ENCODE results near the gene CBLB. TPM values are rescaled to one million over a fixed set of nuclear protein-coding genes. Genes with fewer than 3 reads are reported as not detected.

CBLB gene
- total RNA-seq, 5 donors from 2014 or later (not counting 1 experiment from before 2014, with no cell fraction given) = 81.3 to 120 (median 99.6) TPM

- ATAC-seq (replicated peaks in 1 of 4) (peak in 1 of 4 experiments; percentile 26), DNase-seq (peak in 1 of 35 experiments; percentile 2)
- H3K36me3 Mint-ChIP-seq = no peaks in the 10 kb centered on the region
- Histone ChIP-seq H3K36me3 (ENCODE audit: control insufficient read depth in 2 of 2, extremely low read depth in 1 of 2, insufficient read depth in 1 of 2, low read length in 1 of 2) (no peaks in the 10 kb centered on the region), H3K4me1 (ENCODE audit: control insufficient read depth in 1 of 2, extremely low read depth in 1 of 2, insufficient read depth in 2 of 2, low read length in 2 of 2) (peaks cover 0 to 11% of the 10 kb centered on the region in 2 experiments), H3K27ac (ENCODE audit: low read length) (no peak overlapping the region), H3K4me3 (ENCODE audit: control insufficient read depth in 1 of 2, extremely low read depth in 1 of 2, low read length in 1 of 2) (no peak overlapping the region), H3K27me3 (replicated peaks in 1 of 2; ENCODE audit: control insufficient read depth in 2 of 2, extremely low read depth in 1 of 2, insufficient read depth in 2 of 2, low read length in 1 of 2) (no peaks in the 10 kb centered on the region), H3K9me3 (no peaks in the 10 kb centered on the region)
- CTCF ChIA-PET = interaction anchor here in 1 of 2 donors (0.6 kb wide), 1 partner anchor 1459 kb away, joined by 4 read pairs; no protein-coding TSS in a partner anchor
- H3K9me3 Mint-ChIP-seq = peaks cover 0 to 4% (median 4%) of the 10 kb centered on the region in 3 donors
- POLR2A ChIA-PET = interaction anchor here in 1 of 2 donors (0.6 to 1.2 kb wide), 2 partner anchors 17 to 187 kb away, joined by 3 read pairs; no protein-coding TSS in a partner anchor
- peaks cover 0 to 11% (median 6%) of the 10 kb centered on the region in 3 donors for H3K4me1 Mint-ChIP-seq
- WGBS (ENCODE audit: insufficient coverage) = 0% methylated on average over 1 of the region's 3 CpGs
- no peak overlapping the region for H3K4me3 Mint-ChIP-seq
- H3K27me3 Mint-ChIP-seq = no peaks in the 10 kb centered on the region
- no peak overlapping the region for H3K27ac Mint-ChIP-seq
These were observed 39.0 kb upstream of the CBLB start for GRCh38 chr3:105907777-105908176.

DNA sequence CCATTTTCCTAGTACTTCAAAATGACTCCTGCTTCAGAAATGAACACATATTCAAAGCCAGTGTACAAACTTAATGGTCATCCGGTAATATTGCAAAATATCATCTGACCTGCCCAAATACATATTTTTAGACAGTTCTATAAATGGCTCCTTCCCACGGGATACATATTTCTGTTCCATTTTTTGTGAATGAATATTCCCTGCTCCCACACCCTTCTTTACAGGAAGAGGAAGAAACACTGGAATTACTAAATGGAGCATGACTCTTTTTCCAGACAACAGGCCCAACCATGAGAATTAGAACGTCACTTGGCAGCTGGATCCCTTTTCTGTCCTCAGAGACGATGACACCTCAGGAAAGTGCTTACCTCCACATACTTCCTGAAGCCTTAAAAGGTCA lies 38.0 kb upstream of the CBLB start:
- CTCF ChIA-PET = no interaction called here

DNA sequence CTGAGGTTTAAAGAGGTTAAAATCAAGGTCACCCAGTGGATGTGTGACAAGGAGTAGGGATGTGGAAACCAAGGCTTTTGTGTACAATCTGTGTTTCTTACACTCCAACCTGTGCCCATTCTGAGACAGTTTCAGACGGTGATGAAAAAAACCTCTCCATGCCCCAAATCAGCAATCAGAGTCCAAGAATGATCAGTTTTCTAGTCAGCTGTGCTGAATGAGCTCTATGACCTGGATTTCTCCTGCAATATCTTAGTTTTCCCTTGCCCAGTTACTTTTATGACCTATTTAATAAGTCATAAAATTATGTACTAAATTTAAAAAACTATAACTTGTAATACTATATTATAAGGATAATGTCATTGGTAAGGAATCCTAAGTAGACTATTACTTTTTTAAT lies 37.5 kb upstream of the CBLB start:
- Mint-ChIP-seq H3K9me3 (peaks cover 0 to 4% (median 4%) of the 10 kb centered on the region in 3 donors), H3K27ac (no peak overlapping the region), H3K4me1 (peaks cover 0 to 11% (median 6%) of the 10 kb centered on the region in 3 donors), H3K4me3 (no peak overlapping the region), H3K36me3 (no peaks in the 10 kb centered on the region), H3K27me3 (no peaks in the 10 kb centered on the region)
- no CpG with 5 or more reads among the region's 1 CpG for WGBS (ENCODE audit: insufficient coverage)
- H3K9me3 ChIP-seq = no peaks in the 10 kb centered on the region
- H3K36me3 ChIP-seq (ENCODE audit: control insufficient read depth in 2 of 2, extremely low read depth in 1 of 2, insufficient read depth in 1 of 2, low read length in 1 of 2) = no peaks in the 10 kb centered on the region
- no peak overlapping the region for H3K27ac ChIP-seq (ENCODE audit: low read length)
- POLR2A ChIA-PET = no interaction called here
- ATAC-seq (replicated peaks in 1 of 4) (no peak), DNase-seq (no peak)
- peaks cover 0 to 11% of the 10 kb centered on the region in 2 experiments for H3K4me1 ChIP-seq (ENCODE audit: control insufficient read depth in 1 of 2, extremely low read depth in 1 of 2, insufficient read depth in 2 of 2, low read length in 2 of 2)
- CTCF ChIA-PET = no interaction called here
- no peaks in the 10 kb centered on the region for H3K27me3 ChIP-seq (replicated peaks in 1 of 2; ENCODE audit: control insufficient read depth in 2 of 2, extremely low read depth in 1 of 2, insufficient read depth in 2 of 2, low read length in 1 of 2)
- H3K4me3 ChIP-seq (ENCODE audit: control insufficient read depth in 1 of 2, extremely low read depth in 1 of 2, low read length in 1 of 2) = no peak overlapping the region

More for the DNA sequence above, 38.0 kb upstream of the CBLB start:
- Histone ChIP-seq H3K9me3 (no peaks in the 10 kb centered on the region), H3K27ac (ENCODE audit: low read length) (no peak overlapping the region), H3K4me1 (ENCODE audit: control insufficient read depth in 1 of 2, extremely low read depth in 1 of 2, insufficient read depth in 2 of 2, low read length in 2 of 2) (peaks cover 0 to 11% of the 10 kb centered on the region in 2 experiments), H3K4me3 (ENCODE audit: control insufficient read depth in 1 of 2, extremely low read depth in 1 of 2, low read length in 1 of 2) (no peak overlapping the region), H3K27me3 (replicated peaks in 1 of 2; ENCODE audit: control insufficient read depth in 2 of 2, extremely low read depth in 1 of 2, insufficient read depth in 2 of 2, low read length in 1 of 2) (no peaks in the 10 kb centered on the region), H3K36me3 (ENCODE audit: control insufficient read depth in 2 of 2, extremely low read depth in 1 of 2, insufficient read depth in 1 of 2, low read length in 1 of 2) (no peaks in the 10 kb centered on the region)
- 70% methylated on average over 2 of the region's 4 CpGs for whole genome bisulfite sequencing (ENCODE audit: insufficient coverage)
- ATAC-seq (replicated peaks in 1 of 4) (no peak), DNase-seq (no peak)
- no peaks in the 10 kb centered on the region for H3K36me3 Mint-ChIP-seq
- H3K27me3 Mint-ChIP-seq = no peaks in the 10 kb centered on the region
- H3K4me3 Mint-ChIP-seq = no peak overlapping the region
- peaks cover 0 to 4% (median 4%) of the 10 kb centered on the region in 3 donors for H3K9me3 Mint-ChIP-seq
- H3K4me1 Mint-ChIP-seq = peaks cover 0 to 11% (median 6%) of the 10 kb centered on the region in 3 donors
- no peak overlapping the region for H3K27ac Mint-ChIP-seq
- POLR2A ChIA-PET = no interaction called here

DNA sequence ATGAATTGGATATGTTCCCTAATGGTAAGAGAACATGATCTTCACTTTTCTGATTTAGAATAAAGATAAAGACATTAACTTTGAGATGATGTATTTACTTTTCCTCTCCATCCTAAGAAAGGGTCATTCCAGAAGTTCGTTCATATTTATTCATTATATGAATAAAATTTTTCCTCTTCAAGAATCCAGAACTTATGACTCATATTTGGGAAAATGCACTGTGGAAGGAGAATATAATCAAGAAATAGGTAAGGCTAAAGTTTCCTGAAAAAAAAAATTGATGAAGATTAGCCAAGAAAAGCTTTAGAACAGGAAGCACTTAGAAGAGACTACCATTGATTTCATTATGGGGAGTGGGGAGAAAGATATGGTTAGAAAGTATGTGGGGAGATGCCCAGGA lies 36.5 kb upstream of the CBLB start:
- no peak overlapping the region for H3K4me3 Mint-ChIP-seq
- CTCF ChIA-PET = interaction anchor here in 1 of 2 donors (0.7 kb wide), 1 partner anchor 544 kb away, joined by 3 read pairs; no protein-coding TSS in a partner anchor
- H3K27ac Mint-ChIP-seq = no peak overlapping the region
- Histone ChIP-seq H3K9me3 (no peaks in the 10 kb centered on the region), H3K36me3 (ENCODE audit: control insufficient read depth in 2 of 2, extremely low read depth in 1 of 2, insufficient read depth in 1 of 2, low read length in 1 of 2) (no peaks in the 10 kb centered on the region), H3K27ac (ENCODE audit: low read length) (no peak overlapping the region), H3K4me1 (ENCODE audit: control insufficient read depth in 1 of 2, extremely low read depth in 1 of 2, insufficient read depth in 2 of 2, low read length in 2 of 2) (peaks cover 0 to 11% of the 10 kb centered on the region in 2 experiments), H3K4me3 (ENCODE audit: control insufficient read depth in 1 of 2, extremely low read depth in 1 of 2, low read length in 1 of 2) (no peak overlapping the region), H3K27me3 (replicated peaks in 1 of 2; ENCODE audit: control insufficient read depth in 2 of 2, extremely low read depth in 1 of 2, insufficient read depth in 2 of 2, low read length in 1 of 2) (peaks cover 0 to 2% of the 10 kb centered on the region in 2 experiments)
- no peak for DNase-seq
- no CpG with 5 or more reads among the region's 1 CpG for WGBS (ENCODE audit: insufficient coverage)
- POLR2A ChIA-PET = no interaction called here
- H3K27me3 Mint-ChIP-seq = no peaks in the 10 kb centered on the region
- H3K9me3 Mint-ChIP-seq = peaks cover 0 to 4% (median 4%) of the 10 kb centered on the region in 3 donors
- H3K36me3 Mint-ChIP-seq = no peaks in the 10 kb centered on the region
- ATAC-seq (replicated peaks in 1 of 4) = no peak
- peaks cover 0 to 11% (median 6%) of the 10 kb centered on the region in 3 donors for H3K4me1 Mint-ChIP-seq

DNA sequence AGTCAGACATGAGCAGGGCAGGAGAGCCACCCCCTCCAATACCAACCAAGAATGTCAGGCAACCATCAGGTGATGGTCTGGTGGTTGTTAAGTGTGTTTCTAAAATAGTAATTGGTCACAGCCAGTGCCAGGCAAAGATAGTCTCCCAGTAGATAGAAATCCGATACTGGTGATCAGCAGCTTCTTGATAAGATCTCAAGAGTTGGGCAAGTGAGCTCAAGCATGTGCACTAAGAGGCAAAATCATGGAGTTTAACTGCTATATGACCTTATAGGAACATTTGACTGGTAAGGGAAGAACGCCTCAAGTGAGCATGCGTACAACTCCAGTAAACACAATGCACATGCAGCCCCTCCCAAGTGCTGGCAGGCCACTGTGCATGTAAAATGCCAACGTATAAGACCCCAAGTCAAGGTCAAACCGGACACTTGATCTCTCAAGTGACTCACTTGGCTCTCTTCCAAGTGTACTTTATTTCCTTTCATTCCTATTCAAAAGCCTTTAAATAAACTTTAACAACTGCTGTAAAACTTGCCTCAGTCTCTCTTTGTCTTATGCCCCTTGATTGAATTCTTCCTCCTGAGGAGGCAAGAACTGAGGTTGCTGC lies 36.0 kb upstream of the CBLB start:
- WGBS (ENCODE audit: insufficient coverage) = 96% methylated on average over 3 of the region's 5 CpGs
- H3K36me3 Mint-ChIP-seq = no peaks in the 10 kb centered on the region
- H3K4me1 ChIP-seq (ENCODE audit: control insufficient read depth in 1 of 2, extremely low read depth in 1 of 2, insufficient read depth in 2 of 2, low read length in 2 of 2) = peaks cover 0 to 11% of the 10 kb centered on the region in 2 experiments
- no peaks in the 10 kb centered on the region for H3K9me3 ChIP-seq
- no peak overlapping the region for H3K4me3 ChIP-seq (ENCODE audit: control insufficient read depth in 1 of 2, extremely low read depth in 1 of 2, low read length in 1 of 2)
- H3K36me3 ChIP-seq (ENCODE audit: control insufficient read depth in 2 of 2, extremely low read depth in 1 of 2, insufficient read depth in 1 of 2, low read length in 1 of 2) = no peaks in the 10 kb centered on the region
- H3K27ac ChIP-seq (ENCODE audit: low read length) = no peak overlapping the region
- no peaks in the 10 kb centered on the region for H3K27me3 Mint-ChIP-seq
- ChIA-PET POLR2A (no interaction called here), CTCF (no interaction called here)
- no peak overlapping the region for H3K4me3 Mint-ChIP-seq
- peaks cover 0 to 4% (median 4%) of the 10 kb centered on the region in 3 donors for H3K9me3 Mint-ChIP-seq
- H3K4me1 Mint-ChIP-seq = peaks cover 0 to 11% (median 6%) of the 10 kb centered on the region in 3 donors
- ATAC-seq (replicated peaks in 1 of 4) (no peak), DNase-seq (no peak)
- H3K27me3 ChIP-seq (replicated peaks in 1 of 2; ENCODE audit: control insufficient read depth in 2 of 2, extremely low read depth in 1 of 2, insufficient read depth in 2 of 2, low read length in 1 of 2) = peaks cover 0 to 2% of the 10 kb centered on the region in 2 experiments
- H3K27ac Mint-ChIP-seq = no peak overlapping the region

- DNase-seq (no peak), ATAC-seq (replicated peaks in 1 of 4) (no peak)
- POLR2A ChIA-PET = no interaction called here
- H3K27ac ChIP-seq (ENCODE audit: low read length) = no peak overlapping the region
- no peaks in the 10 kb centered on the region for H3K36me3 ChIP-seq (ENCODE audit: control insufficient read depth in 2 of 2, extremely low read depth in 1 of 2, insufficient read depth in 1 of 2, low read length in 1 of 2)
- Mint-ChIP-seq H3K27ac (no peak overlapping the region), H3K27me3 (no peaks in the 10 kb centered on the region), H3K4me1 (peaks cover 0 to 11% (median 6%) of the 10 kb centered on the region in 3 donors), H3K9me3 (peaks cover 0 to 1% (median under 1%) of the 10 kb centered on the region in 3 donors), H3K36me3 (no peaks in the 10 kb centered on the region), H3K4me3 (no peak overlapping the region)
- no CpG with 5 or more reads among the region's 1 CpG for WGBS (ENCODE audit: insufficient coverage)
- H3K4me3 ChIP-seq (ENCODE audit: control insufficient read depth in 1 of 2, extremely low read depth in 1 of 2, low read length in 1 of 2) = no peak overlapping the region
- peaks cover 0 to 11% of the 10 kb centered on the region in 2 experiments for H3K4me1 ChIP-seq (ENCODE audit: control insufficient read depth in 1 of 2, extremely low read depth in 1 of 2, insufficient read depth in 2 of 2, low read length in 2 of 2)
- CTCF ChIA-PET = no interaction called here
- H3K9me3 ChIP-seq = no peaks in the 10 kb centered on the region
- peaks cover 0 to 2% of the 10 kb centered on the region in 2 experiments for H3K27me3 ChIP-seq (replicated peaks in 1 of 2; ENCODE audit: control insufficient read depth in 2 of 2, extremely low read depth in 1 of 2, insufficient read depth in 2 of 2, low read length in 1 of 2)
These were observed 35.4 kb upstream of the CBLB start for GRCh38 chr3:105904251-105904650.
